ENCODE data around the gene MADCAM1.

MADCAM1 gene

GRCh38 chr19:536881-537404, 40.7 kb downstream of the MADCAM1 start:
- no peaks in the 10 kb centered on the region for H3K9me3 Mint-ChIP-seq
- no peak overlapping the region for H3K27ac Mint-ChIP-seq
- no peaks in the 10 kb centered on the region for H3K27me3 Mint-ChIP-seq (ENCODE audit: low read depth)
- peaks cover 6% of the 10 kb centered on the region for H3K4me1 Mint-ChIP-seq (ENCODE audit: low read depth)
- H3K4me3 Mint-ChIP-seq: no peak overlapping the region
- peaks cover 4% of the 10 kb centered on the region for H3K36me3 Mint-ChIP-seq (ENCODE audit: low read depth)

DNA sequence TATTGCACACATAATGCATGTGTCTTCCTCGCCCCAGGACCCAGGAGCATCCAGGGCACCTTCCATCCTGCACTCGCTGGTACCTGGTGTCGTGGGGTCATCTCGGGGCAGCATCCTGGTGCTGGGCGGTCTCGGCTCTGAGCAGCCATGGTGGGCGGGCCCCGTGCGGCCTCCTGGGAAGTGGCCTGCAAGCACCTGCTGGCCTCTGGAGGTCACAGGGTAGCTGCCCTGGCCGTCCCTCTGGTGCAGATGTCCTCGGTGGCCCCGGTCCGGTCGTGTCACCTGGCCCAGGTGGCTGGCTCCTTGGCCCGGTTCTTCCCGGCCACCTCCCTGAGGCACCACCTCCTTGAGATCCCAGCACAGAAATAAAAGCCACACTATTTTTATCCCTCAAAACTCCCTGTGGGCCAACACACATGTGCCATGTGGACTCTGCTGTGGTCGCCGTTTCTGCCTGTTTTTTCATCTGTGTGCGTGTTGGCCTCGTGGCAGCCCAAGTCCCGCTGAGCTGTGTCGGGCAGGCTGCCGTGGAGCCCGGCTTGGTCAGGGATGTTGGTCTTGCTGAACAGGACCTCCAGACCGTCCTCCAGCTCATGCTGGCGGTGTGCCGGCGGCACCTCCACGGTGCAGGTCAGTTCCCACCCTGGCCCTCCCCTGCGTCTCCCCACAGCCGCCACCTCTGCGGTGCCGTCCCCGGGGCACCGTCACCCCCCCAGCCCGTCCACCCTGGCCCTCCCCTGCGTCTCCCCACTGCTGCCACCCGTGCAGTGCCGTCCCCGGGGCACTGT, 42.5 kb downstream of the MADCAM1 start:
- no peaks in the 10 kb centered on the region for H3K9me3 Mint-ChIP-seq
- H3K27ac Mint-ChIP-seq: no peak overlapping the region
- H3K4me1 Mint-ChIP-seq (ENCODE audit: low read depth): peaks cover 6% of the 10 kb centered on the region
- no peak overlapping the region for H3K4me3 Mint-ChIP-seq
- H3K27me3 Mint-ChIP-seq (ENCODE audit: low read depth): no peaks in the 10 kb centered on the region
- peaks cover 6% of the 10 kb centered on the region for H3K36me3 Mint-ChIP-seq (ENCODE audit: low read depth)

GRCh38 chr19:539429-540030, 43.2 kb downstream of the MADCAM1 start:
- no peaks in the 10 kb centered on the region for H3K9me3 Mint-ChIP-seq
- no peaks in the 10 kb centered on the region for H3K27me3 Mint-ChIP-seq (ENCODE audit: low read depth)
- H3K4me3 Mint-ChIP-seq: no peak overlapping the region
- peaks cover 7% of the 10 kb centered on the region for H3K36me3 Mint-ChIP-seq (ENCODE audit: low read depth)
- peaks cover 10% of the 10 kb centered on the region for H3K4me1 Mint-ChIP-seq (ENCODE audit: low read depth)
- no peak overlapping the region for H3K27ac Mint-ChIP-seq

DNA sequence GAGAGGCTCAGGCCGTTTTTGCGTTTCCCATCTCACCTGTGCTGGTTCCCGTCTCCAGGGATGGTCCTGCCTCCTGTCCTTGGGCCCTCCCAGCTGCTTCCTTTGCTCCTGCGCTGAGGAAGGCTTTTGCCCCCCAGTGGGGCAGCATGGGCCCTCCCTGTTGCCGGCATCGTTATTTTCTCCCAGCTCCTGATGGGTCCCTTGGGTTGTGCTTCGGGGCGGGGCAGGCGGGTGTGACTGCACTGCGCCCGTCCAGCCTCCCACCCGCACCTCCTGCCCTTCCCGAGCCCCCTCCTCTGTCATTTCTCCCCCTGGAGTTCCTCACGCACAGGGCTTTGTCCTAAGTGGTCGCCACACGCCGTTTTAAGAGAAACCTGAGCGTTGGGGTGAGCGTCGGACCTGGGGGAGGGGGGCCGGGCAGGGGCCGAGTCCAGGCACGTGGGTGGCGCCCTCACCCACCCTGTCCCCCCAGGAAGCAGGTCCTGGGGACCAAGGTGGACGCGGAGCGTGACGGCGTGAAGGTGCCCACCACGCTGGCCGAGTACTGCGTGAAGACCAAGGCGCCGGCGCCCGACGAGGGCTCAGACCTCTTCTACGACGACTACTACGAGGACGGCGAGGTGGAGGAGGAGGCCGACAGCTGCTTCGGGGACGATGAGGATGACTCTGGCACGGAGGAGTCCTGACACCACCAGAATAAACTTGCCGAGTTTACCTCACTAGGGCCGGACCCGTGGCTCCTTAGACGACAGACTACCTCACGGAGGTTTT, 44.8 kb downstream of the MADCAM1 start:
- H3K4me3 Mint-ChIP-seq: no peak overlapping the region
- peaks cover 7% of the 10 kb centered on the region for H3K36me3 Mint-ChIP-seq (ENCODE audit: low read depth)
- H3K4me1 Mint-ChIP-seq (ENCODE audit: low read depth): peaks cover 9% of the 10 kb centered on the region
- H3K27ac Mint-ChIP-seq: no peak overlapping the region
- H3K27me3 Mint-ChIP-seq (ENCODE audit: low read depth): no peaks in the 10 kb centered on the region
- H3K9me3 Mint-ChIP-seq: no peaks in the 10 kb centered on the region

DNA sequence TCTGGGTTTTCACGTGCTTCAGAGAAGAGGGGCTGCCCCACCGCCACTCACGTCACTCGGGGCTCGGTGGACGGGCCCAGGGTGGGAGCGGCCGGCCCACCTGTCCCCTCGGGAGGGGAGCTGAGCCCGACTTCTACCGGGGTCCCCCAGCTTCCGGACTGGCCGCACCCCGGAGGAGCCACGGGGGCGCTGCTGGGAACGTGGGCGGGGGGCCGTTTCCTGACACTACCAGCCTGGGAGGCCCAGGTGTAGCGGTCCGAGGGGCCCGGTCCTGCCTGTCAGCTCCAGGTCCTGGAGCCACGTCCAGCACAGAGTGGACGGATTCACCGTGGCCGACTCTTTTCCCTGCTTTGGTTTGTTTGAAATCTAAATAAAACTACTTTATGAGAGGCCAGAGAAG, 45.4 kb downstream of the MADCAM1 start:
- Mint-ChIP-seq H3K27me3 (ENCODE audit: low read depth) (no peaks in the 10 kb centered on the region), H3K36me3 (ENCODE audit: low read depth) (peaks cover 7% of the 10 kb centered on the region), H3K4me3 (no peak overlapping the region), H3K27ac (no peak overlapping the region), H3K9me3 (no peaks in the 10 kb centered on the region), H3K4me1 (ENCODE audit: low read depth) (peaks cover 9% of the 10 kb centered on the region)

DNA sequence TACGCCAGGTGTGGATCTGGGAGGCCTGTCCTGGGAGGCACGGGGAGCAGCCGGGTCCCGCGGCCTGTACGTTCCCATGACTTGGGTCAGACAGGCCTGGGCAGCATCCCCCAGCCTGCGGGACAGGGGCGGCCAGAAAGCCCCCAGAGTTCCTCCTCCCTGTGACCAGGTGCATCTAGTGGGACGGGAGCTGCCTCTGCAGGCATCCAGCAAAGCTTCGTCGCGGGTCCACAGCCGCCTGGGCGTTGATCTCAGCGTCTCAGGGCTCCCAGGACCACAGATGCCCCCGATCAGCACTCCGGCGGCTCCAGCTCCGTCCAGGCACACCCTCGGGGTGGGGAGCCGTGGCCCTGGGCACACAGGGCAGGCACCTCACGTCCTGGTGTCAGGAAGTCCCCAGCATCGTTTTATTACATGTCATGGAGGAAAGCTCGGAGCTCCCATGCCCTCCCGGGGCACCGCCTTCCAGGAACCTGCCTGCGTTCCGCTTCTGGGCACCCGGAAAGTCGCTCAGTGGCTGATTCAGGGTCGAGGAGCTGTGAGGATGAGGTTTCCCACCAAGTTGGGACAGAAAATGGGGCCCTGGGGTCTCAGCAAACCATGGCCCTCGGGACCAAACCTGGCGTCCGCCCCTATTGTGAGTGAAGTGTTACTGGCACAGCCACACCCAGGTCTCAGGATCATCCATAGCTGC, 46.0 kb downstream of the MADCAM1 start:
- no peak overlapping the region for H3K4me3 Mint-ChIP-seq
- peaks cover 9% of the 10 kb centered on the region for H3K4me1 Mint-ChIP-seq (ENCODE audit: low read depth)

DNA sequence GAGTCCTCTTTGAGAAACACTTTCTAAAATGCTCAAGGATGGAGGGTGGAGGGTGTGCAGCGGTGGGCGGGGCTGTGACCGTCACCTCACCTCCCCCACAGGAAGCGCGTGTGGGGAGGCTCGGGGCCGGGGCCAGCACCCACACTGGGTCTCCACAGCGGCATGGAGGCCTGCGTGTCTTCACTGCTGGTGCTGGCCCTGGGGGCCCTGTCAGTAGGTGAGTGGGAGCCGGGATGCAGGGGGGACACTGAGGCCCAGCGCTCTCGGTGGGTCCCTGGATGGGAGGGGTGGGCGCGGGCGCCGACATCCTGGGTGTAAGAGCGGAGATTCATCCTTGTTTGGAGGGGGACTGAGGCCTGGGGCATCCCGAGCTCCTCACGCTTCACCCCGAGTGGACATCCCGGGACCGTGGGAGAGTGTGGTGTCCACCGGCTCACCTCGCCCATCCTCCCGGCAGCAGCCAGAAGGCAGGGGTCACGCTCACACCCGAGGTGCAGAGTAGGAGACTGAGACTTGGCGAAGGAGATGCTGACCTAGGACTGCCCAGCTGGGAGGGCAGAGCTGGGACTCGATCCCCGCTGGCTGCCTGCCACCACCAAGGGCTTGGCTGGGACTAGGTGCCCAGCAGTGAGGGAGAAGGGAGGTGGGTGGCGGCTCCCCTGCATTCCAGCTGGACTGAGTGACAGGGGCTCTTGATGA, 47.8 kb downstream of the MADCAM1 start, which contains the start of gene GZMM:
Gene GZMM (plus strand): TSS at position 144 of the 699 bp plus-strand sequence. CDS start 19 bp downstream, at position 163.
- H3K4me3 Mint-ChIP-seq: peak within 1 kb of the TSS; percentile 87
- H3K27ac Mint-ChIP-seq: peak within 1 kb of the TSS; percentile 92
- H3K36me3 Mint-ChIP-seq (ENCODE audit: low read depth): peaks cover 7% of the 10 kb centered on the region
- peaks cover 11% of the 10 kb centered on the region for H3K4me1 Mint-ChIP-seq (ENCODE audit: low read depth)
- H3K9me3 Mint-ChIP-seq: no peaks in the 10 kb centered on the region
- no peaks in the 10 kb centered on the region for H3K27me3 Mint-ChIP-seq (ENCODE audit: low read depth)

More for the DNA sequence above, 46.0 kb downstream of the MADCAM1 start:
- H3K9me3 Mint-ChIP-seq: no peaks in the 10 kb centered on the region
- H3K27me3 Mint-ChIP-seq (ENCODE audit: low read depth): no peaks in the 10 kb centered on the region
- peaks cover 7% of the 10 kb centered on the region for H3K36me3 Mint-ChIP-seq (ENCODE audit: low read depth)
- no peak overlapping the region for H3K27ac Mint-ChIP-seq

- peaks cover 11% of the 10 kb centered on the region for H3K4me1 Mint-ChIP-seq (ENCODE audit: low read depth)
- no peak overlapping the region for H3K4me3 Mint-ChIP-seq
- H3K27me3 Mint-ChIP-seq (ENCODE audit: low read depth): no peaks in the 10 kb centered on the region
- H3K36me3 Mint-ChIP-seq (ENCODE audit: low read depth): peaks cover 7% of the 10 kb centered on the region
- no peaks in the 10 kb centered on the region for H3K9me3 Mint-ChIP-seq
- H3K27ac Mint-ChIP-seq: no peak overlapping the region
Observed at GRCh38 chr19:547117-547516, 50.8 kb downstream of the MADCAM1 start.

DNA sequence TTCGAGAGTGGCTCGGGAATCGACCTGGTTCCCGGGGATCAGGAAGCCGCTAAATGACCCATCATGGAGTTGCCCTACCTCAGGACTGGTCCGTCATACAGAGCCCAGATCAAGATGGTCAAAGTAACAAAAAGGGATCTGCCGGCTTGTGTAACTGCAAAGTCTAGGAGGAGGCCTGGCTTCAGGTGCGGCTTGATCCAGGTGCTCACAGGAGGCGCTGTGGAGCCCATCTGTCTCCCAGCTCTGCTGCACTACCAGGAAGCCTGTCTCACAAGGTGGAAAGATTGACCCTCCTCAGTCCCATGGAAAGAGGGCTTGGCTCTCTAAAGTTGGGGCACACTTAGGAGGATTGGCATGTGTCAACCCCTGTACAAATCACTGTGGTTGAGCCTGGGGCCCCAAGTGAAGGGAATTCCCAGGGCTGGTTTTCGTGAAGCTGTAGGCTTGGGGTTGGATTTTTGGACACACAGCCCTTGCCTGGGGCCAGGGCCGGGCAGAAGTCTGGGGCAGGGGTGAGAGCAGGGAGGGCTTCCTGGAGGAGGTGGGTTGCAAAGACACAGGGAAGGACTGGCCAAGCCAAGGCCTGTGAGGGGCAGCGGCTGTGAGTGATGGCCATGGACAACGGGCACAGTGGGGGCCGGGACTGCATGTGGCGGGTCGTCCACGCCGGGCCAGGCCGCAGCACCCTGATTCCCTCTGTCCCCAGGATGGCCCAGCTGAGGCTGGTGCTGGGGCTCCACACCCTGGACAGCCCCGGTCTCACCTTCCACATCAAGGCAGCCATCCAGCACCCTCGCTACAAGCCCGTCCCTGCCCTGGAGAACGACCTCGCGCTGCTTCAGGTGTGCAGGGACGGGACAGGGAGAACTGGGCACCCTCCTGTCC, 51.8 kb downstream of the MADCAM1 start:
- Mint-ChIP-seq H3K36me3 (ENCODE audit: low read depth) (peaks cover 7% of the 10 kb centered on the region), H3K4me1 (ENCODE audit: low read depth) (peaks cover 11% of the 10 kb centered on the region), H3K27ac (no peak overlapping the region), H3K27me3 (ENCODE audit: low read depth) (no peaks in the 10 kb centered on the region), H3K4me3 (no peak overlapping the region), H3K9me3 (no peaks in the 10 kb centered on the region)

DNA sequence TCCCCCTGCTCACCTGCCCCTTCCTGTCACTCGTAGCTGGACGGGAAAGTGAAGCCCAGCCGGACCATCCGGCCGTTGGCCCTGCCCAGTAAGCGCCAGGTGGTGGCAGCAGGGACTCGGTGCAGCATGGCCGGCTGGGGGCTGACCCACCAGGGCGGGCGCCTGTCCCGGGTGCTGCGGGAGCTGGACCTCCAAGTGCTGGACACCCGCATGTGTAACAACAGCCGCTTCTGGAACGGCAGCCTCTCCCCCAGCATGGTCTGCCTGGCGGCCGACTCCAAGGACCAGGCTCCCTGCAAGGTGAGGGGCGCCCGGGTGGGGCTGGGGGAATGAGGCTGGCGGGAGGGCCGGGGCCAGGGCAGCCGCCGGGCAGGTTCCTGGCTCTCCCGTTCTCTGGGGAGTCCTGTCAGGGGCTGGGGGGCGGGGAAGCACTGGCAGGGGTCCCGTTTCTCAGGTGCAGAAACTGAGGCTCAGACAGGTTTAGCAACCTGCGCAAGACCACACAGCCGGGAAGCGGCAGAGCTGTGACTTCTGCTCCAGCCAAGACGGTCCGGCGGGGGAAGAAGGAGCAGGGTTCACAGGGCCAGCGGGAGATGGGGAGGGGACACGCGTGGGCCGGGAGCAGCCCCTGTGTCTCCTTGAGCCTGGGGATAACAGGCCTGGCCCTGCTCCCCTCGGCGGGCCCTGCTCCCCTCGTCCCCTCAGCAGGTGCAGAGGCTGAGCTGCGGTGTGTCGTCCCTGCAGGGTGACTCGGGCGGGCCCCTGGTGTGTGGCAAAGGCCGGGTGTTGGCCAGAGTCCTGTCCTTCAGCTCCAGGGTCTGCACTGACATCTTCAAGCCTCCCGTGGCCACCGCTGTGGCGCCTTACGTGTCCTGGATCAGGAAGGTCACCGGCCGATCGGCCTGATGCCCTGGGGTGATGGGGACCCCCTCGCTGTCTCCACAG, 52.9 kb downstream of the MADCAM1 start:
- H3K27ac Mint-ChIP-seq: no peak overlapping the region
- no peak overlapping the region for H3K4me3 Mint-ChIP-seq
- no peaks in the 10 kb centered on the region for H3K27me3 Mint-ChIP-seq (ENCODE audit: low read depth)
- no peaks in the 10 kb centered on the region for H3K9me3 Mint-ChIP-seq
- H3K4me1 Mint-ChIP-seq (ENCODE audit: low read depth): peaks cover 5% of the 10 kb centered on the region
- H3K36me3 Mint-ChIP-seq (ENCODE audit: low read depth): peaks cover 5% of the 10 kb centered on the region

DNA sequence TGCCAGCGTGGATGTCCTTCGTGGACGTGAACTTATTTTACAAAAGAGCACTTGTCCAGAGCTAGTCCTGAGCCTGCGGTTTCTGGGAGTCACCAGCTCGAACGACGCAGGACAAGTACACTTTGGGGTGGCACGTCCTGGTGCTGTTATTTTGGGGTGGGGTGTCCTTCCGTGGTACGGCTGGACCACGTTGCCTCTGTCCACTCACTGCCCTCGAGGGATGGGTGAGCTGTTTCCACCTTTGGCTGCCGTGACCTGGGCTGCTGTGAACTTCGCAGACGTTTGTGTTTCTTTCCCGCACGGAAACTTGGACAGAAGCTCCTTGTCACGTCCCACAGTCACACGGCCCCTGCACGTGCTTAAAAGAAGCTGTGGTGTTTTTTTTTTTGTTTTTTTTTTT, 58.5 kb downstream of the MADCAM1 start:
- Mint-ChIP-seq H3K27me3 (ENCODE audit: low read depth) (no peaks in the 10 kb centered on the region), H3K9me3 (no peaks in the 10 kb centered on the region), H3K4me1 (ENCODE audit: low read depth) (peaks cover 2% of the 10 kb centered on the region), H3K4me3 (no peak overlapping the region), H3K36me3 (ENCODE audit: low read depth) (no peaks in the 10 kb centered on the region), H3K27ac (no peak overlapping the region)
